SK-N-SH (cell line): ENCODE data around the gene CYYR1. TPM values are rescaled to one million over a fixed set of nuclear protein-coding genes. Genes with fewer than 3 reads are reported as not detected.

ENCODE experiments used
- CTCF ChIA-PET: fragments of 300-600, 350-600 bp; formaldehyde crosslinking; extraction: SDS; loops from one replicate; lab custom pipeline; 2021; lab: Yijun Ruan, JAX
- POLR2A ChIA-PET: fragments of 350-600 bp; sonication (Branson Sonifier 250); formaldehyde crosslinking; extraction: SDS; loops from one replicate; lab custom pipeline; 2020; ENCODE audit warnings: antibody characterized with exemption, inconsistent platforms; lab: Yijun Ruan, JAX
- DNase-seq: peaks from one replicate; pipeline ENCODE4 v3.0.0; 2012
- H2AFZ ChIP-seq: fragments of 200-600 bp; sonication (generic); 2 replicates; pipeline ENCODE4 v1.8.1; 2016; ENCODE audit warnings: antibody characterized with exemption, mild to moderate bottlenecking, low read depth
- H3F3A ChIP-seq: fragments of 200-600 bp; sonication (generic); replicated peaks from 2 replicates; pipeline ENCODE3; 2016; ENCODE audit warnings: antibody characterized with exemption, mild to moderate bottlenecking; ENCODE audit not compliant: insufficient read depth
- H3K27ac ChIP-seq, 2 experiments: fragments of 200-500 bp in 1 of 2; fragments of 200-600 bp in 1 of 2; sonication (Bioruptor generic) in 1 of 2; sonication (generic), shearing (Covaris generic) in 1 of 2; 2 replicates each; pipeline versions ENCODE4 v1.5.1 to v1.6.1; 2014 to 2016; ENCODE audit warnings: low read depth in 2 of 2, inconsistent platforms in 1 of 2, low read length in 1 of 2, mild to moderate bottlenecking in 1 of 2, mixed read lengths in 1 of 2
- H3K27me3 ChIP-seq: fragments of 200-600 bp; sonication (generic), shearing (Covaris generic); 2 replicates; pipeline ENCODE4 v1.6.1; 2016; ENCODE audit warnings: mixed run types; ENCODE audit not compliant: insufficient read depth
- H3K36me3 ChIP-seq, 2 experiments: fragments of 200-500 bp in 1 of 2; fragments of 200-600 bp in 1 of 2; sonication (Bioruptor generic) in 1 of 2; sonication (generic) in 1 of 2; replicated peaks in 1 of 2; 2 replicates each; pipeline versions ENCODE3 to v1.5.1; 2014 to 2016; ENCODE audit warnings: low read length in 1 of 2, mild to moderate bottlenecking in 1 of 2; ENCODE audit not compliant: insufficient read depth in 2 of 2, control insufficient read depth in 1 of 2
- H3K4me1 ChIP-seq, 2 experiments: fragments of 200-500 bp in 1 of 2; fragments of 200-600 bp in 1 of 2; sonication (Bioruptor generic) in 1 of 2; sonication (generic), shearing (Covaris generic) in 1 of 2; 2 replicates each; pipeline versions ENCODE4 v1.5.1 to v1.6.1; 2014 to 2016; ENCODE audit warnings: low read depth in 1 of 2, low read length in 1 of 2, mixed run types in 1 of 2; ENCODE audit not compliant: insufficient read depth in 2 of 2, control insufficient read depth in 1 of 2
- H3K4me2 ChIP-seq: fragments of 200-600 bp; sonication (generic), shearing (Covaris generic); 2 replicates; pipeline ENCODE4 v1.6.1; 2017; ENCODE audit warnings: mixed run types
- H3K4me3 ChIP-seq, 2 experiments: fragments of 200-500 bp in 1 of 2; fragments of 200-600 bp in 1 of 2; sonication (Bioruptor generic) in 1 of 2; sonication (generic), shearing (Covaris generic) in 1 of 2; 2 replicates each; pipeline versions ENCODE4 v1.5.1 to v1.8.1; 2014 to 2016; ENCODE audit warnings: low read depth in 2 of 2, inconsistent platforms in 1 of 2, low read length in 1 of 2, mild to moderate bottlenecking in 1 of 2, mixed read lengths in 1 of 2, moderate library complexity in 1 of 2
- H3K79me2 ChIP-seq: fragments of 200-600 bp; sonication (generic); 2 replicates; pipeline ENCODE4 v1.8.1; 2017; ENCODE audit warnings: mild to moderate bottlenecking; ENCODE audit not compliant: insufficient read depth
- H3K9ac ChIP-seq: fragments of 200-600 bp; sonication (generic); 2 replicates; pipeline ENCODE4 v1.6.1; 2017; ENCODE audit warnings: mixed run types
- H3K9me2 ChIP-seq: fragments of 200-600 bp; sonication (generic); 2 replicates; pipeline ENCODE4 v1.6.1; 2017; ENCODE audit warnings: mixed run types
- H3K9me3 ChIP-seq: fragments of 200-600 bp; sonication (generic); 2 replicates; pipeline ENCODE4 v1.6.1; 2017; ENCODE audit warnings: mixed run types, mild to moderate bottlenecking, moderate library complexity
- H4K20me1 ChIP-seq: fragments of 200-600 bp; sonication (generic); 2 replicates; pipeline ENCODE4 v1.6.1; 2017; ENCODE audit warnings: mild to moderate bottlenecking, mixed run types; ENCODE audit not compliant: insufficient read depth
- CHD2 ChIP-seq: fragments of 150-350 bp; IDR thresholded peaks from 2 replicates; pipeline ENCODE4 v1.6.1; 2018; ENCODE audit warnings: low read length; ENCODE audit not compliant: partially characterized antibody
- ELF1 ChIP-seq: IDR thresholded peaks from 2 replicates; pipeline ENCODE4 v1.4.0; 2012
- EP300 ChIP-seq, 2 experiments: IDR thresholded peaks; 2 replicates each; pipeline versions ENCODE4 v1.4.0 to v1.6.1; 2012; ENCODE audit warnings: borderline replicate concordance in 1 of 2, low read depth in 1 of 2, low read length in 1 of 2
- FOSL2 ChIP-seq: IDR thresholded peaks from 2 replicates; pipeline ENCODE4 v1.4.0; 2012; ENCODE audit warnings: low read depth, mild to moderate bottlenecking, moderate library complexity, borderline replicate concordance
- GABPA ChIP-seq: IDR thresholded peaks from 2 replicates; pipeline ENCODE4 v1.4.0; 2012; ENCODE audit warnings: low read depth, mild to moderate bottlenecking
- MEF2A ChIP-seq: IDR thresholded peaks from 2 replicates; pipeline ENCODE4 v1.4.0; 2012; ENCODE audit warnings: low read depth, borderline replicate concordance
- NFIC ChIP-seq: IDR thresholded peaks from 2 replicates; pipeline ENCODE4 v1.4.0; 2012; ENCODE audit warnings: borderline replicate concordance
- RFX5 ChIP-seq: IDR thresholded peaks from 2 replicates; pipeline ENCODE4 v1.6.1; 2012; ENCODE audit warnings: mild to moderate bottlenecking, improper control_type of control experiment, low read length
- SIN3A ChIP-seq: IDR thresholded peaks from 2 replicates; pipeline ENCODE4 v1.6.1; 2012; ENCODE audit warnings: low read depth, mild to moderate bottlenecking, low read length, moderate library complexity, borderline replicate concordance
- SMC3 ChIP-seq: IDR thresholded peaks from 2 replicates; pipeline ENCODE4 v1.6.1; 2012; ENCODE audit warnings: low read depth, low read length, improper control_type of control experiment
- TEAD4 ChIP-seq: IDR thresholded peaks from 2 replicates; pipeline ENCODE4 v1.4.0; 2012; ENCODE audit warnings: mild to moderate bottlenecking, borderline replicate concordance; ENCODE audit not compliant: insufficient read depth
- WGBS: methylation state at CpG from one replicate; pipeline ENCODE4 v1.1.6; 2017; ENCODE audit warnings: low lambda C conversion rate; 5-methylcytosine and 5-hydroxymethylcytosine counted together
- polyA plus RNA-seq, 3 experiments: library from polyadenylated mRNA; depleted of rRNA; stranded (reverse); fragments of >200 nt; gene quantifications; 2 replicates each; pipeline ENCODE4 v1.2.3, GENCODE V29; 2012
- TF ChIP-seq, protein P1 (sequence below): fragments of 200-600 bp; sonication (generic); IDR thresholded peaks from 2 replicates; pipeline ENCODE4 v1.6.1; 2017; ENCODE audit warnings: antibody characterized with exemption, mild to moderate bottlenecking, moderate library complexity
- TF ChIP-seq, protein P2 (sequence below): IDR thresholded peaks from 2 replicates; pipeline ENCODE4 v1.4.0; 2012; ENCODE audit warnings: low read depth, borderline replicate concordance
- TF ChIP-seq, protein P3 (sequence below): IDR thresholded peaks from 2 replicates; pipeline ENCODE4 v1.4.0; 2012; ENCODE audit warnings: low read depth, borderline replicate concordance

CYYR1 gene
- polyA plus RNA-seq, 1 of the 3 experiments (the other 2 are of a cell fraction): not detected

DNA sequence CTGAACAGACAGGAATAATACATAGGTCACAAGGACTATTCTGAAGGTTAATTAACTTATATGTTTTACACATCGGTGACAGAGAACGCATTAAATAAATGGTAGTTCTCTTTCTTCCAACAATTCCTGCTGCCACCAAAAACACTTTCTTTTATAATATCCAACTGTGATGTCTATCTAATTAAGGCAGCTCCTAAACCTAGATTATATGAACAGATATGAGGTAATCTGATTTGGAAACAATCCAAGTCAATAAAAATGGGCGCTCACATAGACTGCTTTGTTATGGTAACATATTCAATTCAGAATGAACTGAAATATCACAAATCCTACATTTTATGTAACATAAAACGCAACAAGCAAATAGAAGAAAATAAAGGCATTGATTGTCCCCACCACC, 16.0 kb downstream of the CYYR1 start (continued):
- TF ChIP-seq, protein P1, sequence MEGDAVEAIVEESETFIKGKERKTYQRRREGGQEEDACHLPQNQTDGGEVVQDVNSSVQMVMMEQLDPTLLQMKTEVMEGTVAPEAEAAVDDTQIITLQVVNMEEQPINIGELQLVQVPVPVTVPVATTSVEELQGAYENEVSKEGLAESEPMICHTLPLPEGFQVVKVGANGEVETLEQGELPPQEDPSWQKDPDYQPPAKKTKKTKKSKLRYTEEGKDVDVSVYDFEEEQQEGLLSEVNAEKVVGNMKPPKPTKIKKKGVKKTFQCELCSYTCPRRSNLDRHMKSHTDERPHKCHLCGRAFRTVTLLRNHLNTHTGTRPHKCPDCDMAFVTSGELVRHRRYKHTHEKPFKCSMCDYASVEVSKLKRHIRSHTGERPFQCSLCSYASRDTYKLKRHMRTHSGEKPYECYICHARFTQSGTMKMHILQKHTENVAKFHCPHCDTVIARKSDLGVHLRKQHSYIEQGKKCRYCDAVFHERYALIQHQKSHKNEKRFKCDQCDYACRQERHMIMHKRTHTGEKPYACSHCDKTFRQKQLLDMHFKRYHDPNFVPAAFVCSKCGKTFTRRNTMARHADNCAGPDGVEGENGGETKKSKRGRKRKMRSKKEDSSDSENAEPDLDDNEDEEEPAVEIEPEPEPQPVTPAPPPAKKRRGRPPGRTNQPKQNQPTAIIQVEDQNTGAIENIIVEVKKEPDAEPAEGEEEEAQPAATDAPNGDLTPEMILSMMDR: no peak
- TF ChIP-seq, protein P2, sequence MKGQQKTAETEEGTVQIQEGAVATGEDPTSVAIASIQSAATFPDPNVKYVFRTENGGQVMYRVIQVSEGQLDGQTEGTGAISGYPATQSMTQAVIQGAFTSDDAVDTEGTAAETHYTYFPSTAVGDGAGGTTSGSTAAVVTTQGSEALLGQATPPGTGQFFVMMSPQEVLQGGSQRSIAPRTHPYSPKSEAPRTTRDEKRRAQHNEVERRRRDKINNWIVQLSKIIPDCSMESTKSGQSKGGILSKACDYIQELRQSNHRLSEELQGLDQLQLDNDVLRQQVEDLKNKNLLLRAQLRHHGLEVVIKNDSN: no peak

DNA sequence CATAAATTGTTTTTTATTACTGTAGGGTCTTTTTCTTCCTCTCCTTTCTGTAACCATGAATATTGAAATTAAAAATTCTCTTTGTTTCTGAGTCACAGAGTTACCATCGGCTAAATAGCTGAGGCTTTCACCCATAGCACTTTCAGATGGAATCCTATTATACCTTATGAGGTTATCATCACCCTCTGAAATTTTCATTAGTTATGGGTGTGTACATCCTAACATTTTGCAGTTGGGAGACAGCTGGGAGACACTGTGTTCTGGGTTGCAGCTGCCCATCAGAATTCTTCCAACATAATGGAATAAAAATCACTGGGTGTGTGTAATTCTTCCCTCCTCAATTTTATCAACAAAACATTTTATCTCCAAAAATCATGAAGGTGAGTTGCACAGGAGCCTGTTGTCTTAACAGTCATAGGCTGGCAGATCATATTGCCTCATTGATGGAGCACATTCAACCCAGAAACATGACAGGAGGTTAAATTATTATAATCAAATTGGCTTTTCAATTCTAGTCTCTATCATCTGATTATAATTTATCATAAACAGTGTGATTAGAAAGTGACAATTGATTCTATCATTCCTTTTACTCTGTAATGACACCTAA, 17.4 kb downstream of the CYYR1 start:
- no peaks in the 10 kb centered on the region for H4K20me1 ChIP-seq
- no peak overlapping the region for H3K9ac ChIP-seq
- H3K4me1 ChIP-seq: peaks cover 6 to 17% of the 10 kb centered on the region in 2 experiments; a peak in 3 of 4 replicates
- CTCF ChIA-PET: interaction anchor here (1.3 kb wide), 1 partner anchor 153 kb away, joined by 3 read pairs; no protein-coding TSS in a partner anchor
- H3F3A ChIP-seq: no peaks in the 10 kb centered on the region
- no peaks in the 10 kb centered on the region for H3K9me3 ChIP-seq
- no peaks in the 10 kb centered on the region for H3K79me2 ChIP-seq
- H3K36me3 ChIP-seq: no peaks in the 10 kb centered on the region
- no peak overlapping the region for H3K4me3 ChIP-seq
- DNase-seq: no peak
- no peak overlapping the region for H3K4me2 ChIP-seq
- peak overlapping the region in 1 of 2 experiments; percentile 66; a peak in 1 of 4 replicates for H3K27ac ChIP-seq
- H3K27me3 ChIP-seq: no peaks in the 10 kb centered on the region
- TF ChIP-seq SIN3A (no peak), SMC3 (no peak), EP300 (IDR thresholded peaks at IDR 0.05; ENCODE audit: borderline replicate concordance in 1 of 2, low read depth in 1 of 2, low read length in 1 of 2) (peak in 1 of 2 experiments; percentile 31; a peak in 1 of 4 replicates)
- TF ChIP-seq, protein P3, sequence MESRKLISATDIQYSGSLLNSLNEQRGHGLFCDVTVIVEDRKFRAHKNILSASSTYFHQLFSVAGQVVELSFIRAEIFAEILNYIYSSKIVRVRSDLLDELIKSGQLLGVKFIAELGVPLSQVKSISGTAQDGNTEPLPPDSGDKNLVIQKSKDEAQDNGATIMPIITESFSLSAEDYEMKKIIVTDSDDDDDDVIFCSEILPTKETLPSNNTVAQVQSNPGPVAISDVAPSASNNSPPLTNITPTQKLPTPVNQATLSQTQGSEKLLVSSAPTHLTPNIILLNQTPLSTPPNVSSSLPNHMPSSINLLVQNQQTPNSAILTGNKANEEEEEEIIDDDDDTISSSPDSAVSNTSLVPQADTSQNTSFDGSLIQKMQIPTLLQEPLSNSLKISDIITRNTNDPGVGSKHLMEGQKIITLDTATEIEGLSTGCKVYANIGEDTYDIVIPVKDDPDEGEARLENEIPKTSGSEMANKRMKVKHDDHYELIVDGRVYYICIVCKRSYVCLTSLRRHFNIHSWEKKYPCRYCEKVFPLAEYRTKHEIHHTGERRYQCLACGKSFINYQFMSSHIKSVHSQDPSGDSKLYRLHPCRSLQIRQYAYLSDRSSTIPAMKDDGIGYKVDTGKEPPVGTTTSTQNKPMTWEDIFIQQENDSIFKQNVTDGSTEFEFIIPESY: no peak
- H3K9me2 ChIP-seq: no peaks in the 10 kb centered on the region
- WGBS: 23% methylated on average over 1 of the region's 1 CpG
- H2AFZ ChIP-seq: no peak overlapping the region
- POLR2A ChIA-PET: no interaction called here

DNA sequence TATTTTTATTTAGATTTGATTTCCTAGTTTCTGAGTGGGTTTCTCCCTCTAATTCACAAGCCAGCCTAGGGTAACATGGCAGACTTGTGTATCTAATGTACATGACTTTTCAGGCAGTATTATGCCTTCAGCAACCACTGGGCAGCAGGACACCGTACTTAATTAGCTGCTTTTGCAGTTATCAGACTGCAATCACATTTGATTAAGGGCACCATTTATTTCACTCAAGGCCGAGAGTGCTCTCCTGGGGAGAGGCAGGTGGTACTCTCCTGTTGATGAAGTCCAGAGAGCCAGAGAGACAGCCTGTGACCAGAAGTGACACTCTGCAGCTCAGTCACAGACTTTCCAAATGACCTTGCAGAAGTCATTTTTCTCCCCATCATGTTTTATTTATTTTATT, 18.7 kb downstream of the CYYR1 start:
- Histone ChIP-seq H3K9me2 (no peaks in the 10 kb centered on the region), H3K9ac (no peak overlapping the region), H3K36me3 (no peaks in the 10 kb centered on the region), H3K4me3 (no peak overlapping the region), H2AFZ (no peak overlapping the region), H3K27me3 (no peaks in the 10 kb centered on the region), H3K27ac (peak overlapping the region in 1 of 2 experiments; percentile 93; a peak in 1 of 4 replicates), H3K79me2 (no peaks in the 10 kb centered on the region), H3K9me3 (no peaks in the 10 kb centered on the region), H3K4me1 (peaks cover 7 to 17% of the 10 kb centered on the region in 2 experiments; a peak in 3 of 4 replicates), H3F3A (no peaks in the 10 kb centered on the region), H4K20me1 (no peaks in the 10 kb centered on the region), H3K4me2 (no peak overlapping the region)
- ChIA-PET POLR2A (interaction anchor here (1.0 kb wide), 1 partner anchor 34 kb away, joined by 5 read pairs; no protein-coding TSS in a partner anchor), CTCF (interaction anchor here (1.0 to 2.0 kb wide), 4 partner anchors 23 to 383 kb away, joined by 3 to 8 read pairs (median 3); no protein-coding TSS in a partner anchor)
- WGBS: 0% methylated on average over 2 of the region's 2 CpGs
- peak; percentile 71 for DNase-seq
- TF ChIP-seq FOSL2 (no peak), NFIC (no peak), MEF2A (no peak), RFX5 (peak; percentile 42; the same call in 1 of the 2 replicates), GABPA (no peak), TEAD4 (peak; percentile 49; the same call in 1 of the 2 replicates), CHD2 (peak; percentile 93), ELF1 (no peak)
- TF ChIP-seq, protein P3: no peak
- TF ChIP-seq, protein P1: no peak
